Stimulated activated CD8-positive, alpha-beta memory T cell treated with anti-CD3 and anti-CD28 coated beads, Interleukin-7, amount 100 ng/mL, for 4 hours (primary cell): ENCODE results near the gene EGR1.
"Not testable (repeated sequence)": the region's sequence is repeated elsewhere in the genome, so short reads cannot be mapped to it uniquely, and the experiment has no call there.

Experiments
- DNase-seq, 2 donors: peaks; one replicate each; pipeline ENCODE4 v3.0.0-alpha.2; 2020; ENCODE audit warnings: low read depth in 2 of 2

Gene EGR1

DNA sequence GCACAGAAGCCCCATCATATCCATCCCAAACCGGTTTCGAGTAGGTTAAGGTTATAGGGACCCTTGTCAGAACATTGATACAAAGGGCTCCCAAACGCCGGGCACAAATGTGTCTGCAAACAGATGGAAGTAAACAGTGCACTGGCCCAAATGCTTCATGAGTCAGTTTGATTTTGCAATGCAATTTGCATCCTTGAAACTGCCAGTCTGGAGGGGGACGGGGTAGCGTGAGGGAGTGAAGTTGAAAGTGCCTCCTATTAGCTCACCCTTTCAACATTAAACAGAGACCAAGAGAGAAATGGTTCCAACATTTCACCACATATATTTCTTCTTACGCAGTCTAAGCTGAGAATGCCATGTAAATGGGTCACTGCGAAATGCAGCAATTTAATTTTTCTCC is 42.2 kb downstream of the EGR1 start:
- not testable (repeated sequence) for DNase-seq

- DNase-seq: no peak
These were observed 43.7 kb downstream of the EGR1 start for GRCh38 chr5:138508958-138509357.

- no peak for DNase-seq
These were observed 48.7 kb downstream of the EGR1 start for GRCh38 chr5:138514021-138514420.

GRCh38 chr5:138515556-138516245 is 50.4 kb downstream of the EGR1 start:
- no peak for DNase-seq

DNA sequence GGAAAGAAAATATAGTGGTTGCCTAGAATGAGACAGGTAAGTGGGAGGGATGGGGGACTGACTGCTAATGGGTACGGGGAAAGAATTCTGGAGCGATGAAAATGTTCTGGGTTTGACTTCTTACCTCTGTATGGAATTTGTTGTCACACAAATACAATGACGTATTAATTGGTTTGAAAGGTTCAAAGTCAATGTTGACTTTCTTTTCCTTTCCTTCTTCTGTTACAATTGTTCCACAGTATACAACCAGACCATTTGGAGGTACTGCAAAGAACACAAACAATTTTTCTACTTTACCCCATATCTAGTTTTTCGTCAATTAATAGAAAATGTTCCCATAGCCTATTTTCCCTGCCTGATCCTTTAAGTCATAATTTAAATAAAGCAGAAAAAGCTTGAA is 52.2 kb downstream of the EGR1 start:
- DNase-seq: no peak
